H1 (cell line): ENCODE results near the gene SDR39U1. TPM values are rescaled to one million over a fixed set of nuclear protein-coding genes. Genes with fewer than 3 reads are reported as not detected.
"Not testable (repeated sequence)": the region's sequence is repeated elsewhere in the genome, so short reads cannot be mapped to it uniquely, and the experiment has no call there.

Source experiments
- CTCF ChIA-PET: fragments of 300-600 bp; sonication (Branson Sonifier 250); formaldehyde crosslinking; loops from one replicate; lab custom pipeline; 2021; ENCODE audit not compliant: partially characterized antibody; lab: Charles Lee
- POLR2A ChIA-PET: fragments of 300-600 bp; sonication (Branson Sonifier 250); formaldehyde crosslinking; loops from one replicate; lab custom pipeline; 2021; ENCODE audit warnings: inconsistent platforms; ENCODE audit not compliant: partially characterized antibody; lab: Charles Lee
- DNase-seq, 2 experiments: peaks; one replicate each; pipeline versions ENCODE4 v3.0.0 to v3.0.0-alpha.2; 2010 to 2022; ENCODE audit warnings: low spot score in 2 of 2, low read depth in 1 of 2, mixed read lengths in 1 of 2
- FAIRE-seq: peaks from 2 replicates; lab custom pipeline; 2011; peaks lifted over from hg19 to GRCh38; lab: Jason Lieb, UNC
- H2AFZ ChIP-seq: 2 replicates; pipeline ENCODE4 v1.8.1; 2012; ENCODE audit warnings: low read length, inconsistent platforms
- H2AK5ac ChIP-seq: 2 replicates; pipeline ENCODE4 v1.6.1; 2013; ENCODE audit warnings: low read depth, low read length
- H2BK120ac ChIP-seq: replicated peaks from 2 replicates; pipeline ENCODE3; 2013; ENCODE audit warnings: low read depth, low read length, inconsistent platforms
- H2BK12ac ChIP-seq: 2 replicates; pipeline ENCODE4 v1.6.1; 2013; ENCODE audit warnings: low read depth, low read length
- H2BK15ac ChIP-seq: 2 replicates; pipeline ENCODE4 v1.6.1; 2013; ENCODE audit warnings: low read length
- H2BK20ac ChIP-seq: 2 replicates; pipeline ENCODE4 v1.6.1; 2013; ENCODE audit warnings: low read length
- H2BK5ac ChIP-seq: 2 replicates; pipeline ENCODE4 v1.6.1; 2013; ENCODE audit warnings: low read depth, low read length
- H3K14ac ChIP-seq: 2 replicates; pipeline ENCODE4 v1.6.1; 2013; ENCODE audit warnings: inconsistent platforms; ENCODE audit not compliant: insufficient read length
- H3K18ac ChIP-seq: 2 replicates; pipeline ENCODE4 v1.6.1; 2013; ENCODE audit warnings: low read length; ENCODE audit errors: extremely low read depth
- H3K23ac ChIP-seq: 2 replicates; pipeline ENCODE4 v1.6.1; 2013; ENCODE audit warnings: inconsistent platforms; ENCODE audit not compliant: insufficient read length
- H3K23me2 ChIP-seq: 2 replicates; pipeline ENCODE4 v1.6.1; 2013; ENCODE audit warnings: low read depth, low read length
- H3K27ac ChIP-seq: 2 replicates; pipeline ENCODE4 v1.6.1; 2011; ENCODE audit warnings: low read depth, low read length, inconsistent platforms
- H3K27me3 ChIP-seq, 4 experiments: replicated peaks in 1 of 4; 1 replicate in 1 of 4; 2 replicates in 3 of 4; pipeline versions ENCODE4 v1.6.1 to v1.8.1; 2011 to 2013; ENCODE audit warnings: low read length in 3 of 4, mild to moderate bottlenecking in 3 of 4, inconsistent platforms in 2 of 4, mixed read lengths in 2 of 4, moderate library complexity in 1 of 4; ENCODE audit not compliant: control insufficient read depth in 3 of 4, insufficient read depth in 3 of 4; ENCODE audit errors: extremely low read depth in 1 of 4
- H3K36me3 ChIP-seq, 4 experiments: 2 replicates each; pipeline versions ENCODE4 v1.6.1 to v1.8.1; 2011 to 2013; ENCODE audit warnings: mild to moderate bottlenecking in 4 of 4, low read length in 3 of 4, moderate library complexity in 2 of 4, control low read depth in 1 of 4, inconsistent platforms in 1 of 4; ENCODE audit not compliant: insufficient read depth in 4 of 4, control insufficient read depth in 2 of 4
- H3K4ac ChIP-seq: replicated peaks from 2 replicates; pipeline ENCODE3; 2013; ENCODE audit warnings: low read length, low read depth, mixed read lengths, inconsistent platforms; ENCODE audit not compliant: insufficient read length
- H3K4me1 ChIP-seq, 4 experiments: replicated peaks in 1 of 4; 1 replicate in 1 of 4; 2 replicates in 3 of 4; pipeline versions ENCODE4 v1.6.1 to v1.8.1; 2011 to 2013; ENCODE audit warnings: low read length in 3 of 4, inconsistent platforms in 2 of 4, mixed read lengths in 1 of 4; ENCODE audit not compliant: insufficient read depth in 4 of 4, control insufficient read depth in 3 of 4
- H3K4me2 ChIP-seq, 2 experiments: 2 replicates each; pipeline versions ENCODE4 v1.6.1 to v1.8.1; 2011 to 2013; ENCODE audit warnings: low read depth in 2 of 2, low read length in 2 of 2, control low read depth in 1 of 2, inconsistent platforms in 1 of 2, mild to moderate bottlenecking in 1 of 2; ENCODE audit not compliant: insufficient read depth in 1 of 2
- H3K4me3 ChIP-seq, 4 experiments: fragments of 200-600, 300-600 bp in 1 of 4; sonication (generic), shearing (Covaris generic), sonication (Bioruptor Twin) in 1 of 4; 2 replicates each; pipeline versions ENCODE4 v1.5.1 to v1.8.1; 2011 to 2016; ENCODE audit warnings: low read length in 4 of 4, low read depth in 3 of 4, control low read depth in 2 of 4, inconsistent platforms in 2 of 4, mild to moderate bottlenecking in 2 of 4, mixed read lengths in 1 of 4, moderate library complexity in 1 of 4; ENCODE audit not compliant: insufficient read depth in 2 of 4; ENCODE audit errors: extremely low read depth in 1 of 4
- H3K56ac ChIP-seq: replicated peaks from 2 replicates; pipeline ENCODE3; 2013; ENCODE audit warnings: low read depth, mild to moderate bottlenecking, mixed read lengths, low read length, inconsistent platforms; ENCODE audit not compliant: insufficient read length
- H3K79me1 ChIP-seq: 2 replicates; pipeline ENCODE4 v1.6.1; 2013; ENCODE audit warnings: low read depth, low read length, control low read depth
- H3K79me2 ChIP-seq, 2 experiments: 2 replicates each; pipeline versions ENCODE4 v1.6.1 to v1.8.1; 2012 to 2013; ENCODE audit warnings: low read length in 2 of 2, mild to moderate bottlenecking in 2 of 2, inconsistent platforms in 1 of 2; ENCODE audit not compliant: insufficient read depth in 2 of 2, control insufficient read depth in 1 of 2
- H3K9ac ChIP-seq, 4 experiments: replicated peaks in 1 of 4; 1 replicate in 1 of 4; 2 replicates in 3 of 4; pipeline versions ENCODE4 v1.6.1 to v1.8.1; 2011 to 2013; ENCODE audit warnings: low read depth in 3 of 4, low read length in 3 of 4, control low read depth in 2 of 4, mild to moderate bottlenecking in 2 of 4, moderate library complexity in 2 of 4, inconsistent platforms in 1 of 4; ENCODE audit errors: extremely low read depth in 1 of 4
- H3K9me3 ChIP-seq, 2 experiments: 2 replicates each; pipeline versions ENCODE4 v1.6.1 to v1.8.1; 2012 to 2013; ENCODE audit warnings: mild to moderate bottlenecking in 2 of 2, moderate library complexity in 2 of 2, control low read depth in 1 of 2, inconsistent platforms in 1 of 2, low read depth in 1 of 2, low read length in 1 of 2, mixed read lengths in 1 of 2; ENCODE audit not compliant: insufficient read depth in 2 of 2
- H4K20me1 ChIP-seq, 2 experiments: replicated peaks in 1 of 2; 2 replicates each; pipeline versions ENCODE3 to v1.8.1; 2011 to 2013; ENCODE audit warnings: inconsistent platforms in 2 of 2, low read length in 2 of 2, mild to moderate bottlenecking in 1 of 2; ENCODE audit not compliant: insufficient read depth in 2 of 2, control insufficient read depth in 1 of 2
- H4K5ac ChIP-seq: 2 replicates; pipeline ENCODE4 v1.6.1; 2013; ENCODE audit warnings: low read length, low read depth, mixed read lengths, inconsistent platforms; ENCODE audit not compliant: insufficient read length
- H4K8ac ChIP-seq: 2 replicates; pipeline ENCODE4 v1.8.0; 2013; ENCODE audit warnings: mild to moderate bottlenecking, moderate library complexity, low read length, inconsistent platforms; ENCODE audit not compliant: insufficient read depth; ENCODE audit errors: extremely low read depth
- H4K91ac ChIP-seq: replicated peaks from 2 replicates; pipeline ENCODE3; 2013; ENCODE audit warnings: low read length, mixed read lengths, inconsistent platforms; ENCODE audit not compliant: insufficient read length
- CREB1 ChIP-seq: IDR thresholded peaks from 2 replicates; pipeline ENCODE4 v1.6.1; 2012; ENCODE audit warnings: inconsistent platforms
- GTF2F1 ChIP-seq: IDR thresholded peaks from 2 replicates; pipeline ENCODE4 v1.6.1; 2012; ENCODE audit warnings: low read depth, low read length, improper control_type of control experiment, borderline replicate concordance
- POLR2AphosphoS5 ChIP-seq: IDR thresholded peaks from 2 replicates; pipeline ENCODE4 v1.6.1; 2011; ENCODE audit warnings: low read depth, low read length
- RFX5 ChIP-seq: IDR thresholded peaks from 2 replicates; pipeline ENCODE4 v1.6.1; 2011; ENCODE audit warnings: low read depth, low read length, improper control_type of control experiment, borderline replicate concordance
- SAP30 ChIP-seq: fragments of 300-600 bp; sonication (generic); IDR thresholded peaks from 2 replicates; pipeline ENCODE4 v1.7.1; 2012; ENCODE audit warnings: low read length, moderate library complexity, mild to moderate bottlenecking, inconsistent platforms; ENCODE audit not compliant: insufficient read depth, insufficient replicate concordance
- SP1 ChIP-seq: IDR thresholded peaks from 2 replicates; pipeline ENCODE4 v1.6.1; 2011; ENCODE audit warnings: low read depth, low read length
- WGBS, 2 experiments: shearing (Covaris generic) in 1 of 2; methylation state at CpG; one replicate each; pipeline versions ENCODE4 v1.1.6 to v1.1.7; 2013 to 2015; ENCODE audit warnings: low lambda C conversion rate in 2 of 2, mixed read lengths in 2 of 2, inconsistent platforms in 1 of 2, low coverage in 1 of 2, missing lambda C conversion rate in 1 of 2; ENCODE audit not compliant: insufficient replicate concordance in 2 of 2, insufficient coverage in 1 of 2, insufficient read length in 1 of 2; ENCODE audit errors: extremely low coverage in 1 of 2, missing lambda C conversion rate in 1 of 2; 5-methylcytosine and 5-hydroxymethylcytosine counted together
- polyA plus RNA-seq, 7 experiments: library from polyadenylated mRNA; depleted of rRNA in 3 of 7; stranded (reverse) in 5 of 7; unstranded in 2 of 7; fragments of >200 nt in 5 of 7; fragments of 200-250 nt in 2 of 7; gene quantifications; 1 replicate in 5 of 7; 2 replicates in 1 of 7; 4 replicates in 1 of 7; pipeline versions ENCODE4 v1.2.1 to v1.2.3, GENCODE V29; 2011 to 2013; ENCODE audit warnings: missing spikeins in 2 of 7, mixed read lengths in 2 of 7
- total RNA-seq: library from RNA; stranded (reverse); fragmentation: NEBNext Ultra II Directional; extraction: Animal tissue kit (Norgen Biotek cat#: 25700); gene quantifications from 2 replicates; pipeline ENCODE4 v1.2.1, GENCODE V29; 2021

SDR39U1 gene
- total and polyA plus RNA-seq, 2 of the 8 experiments (the other 6 are each of a cell fraction or from before 2014, with no cell fraction given) = 46.7 to 98.8 TPM

DNA sequence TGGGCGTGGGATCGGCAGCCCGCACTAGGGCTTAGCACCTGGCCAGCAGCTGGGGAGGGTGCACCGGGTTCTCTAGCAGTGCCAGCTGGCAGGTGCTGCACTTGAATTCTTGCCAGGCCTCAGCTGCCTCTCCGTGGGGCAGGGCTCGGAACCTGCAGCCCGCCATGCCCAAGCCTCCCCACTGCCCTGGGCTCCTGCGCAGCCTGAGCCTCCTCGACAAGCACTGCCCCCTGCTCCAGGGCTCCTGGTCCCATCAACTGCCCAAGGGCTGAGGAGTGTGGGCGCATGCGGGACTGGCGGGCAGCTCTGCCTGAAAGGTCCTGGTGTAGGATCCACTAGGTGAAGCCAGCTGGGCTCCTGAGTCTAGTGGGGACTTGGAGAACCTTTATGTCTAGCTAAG is 30.6 kb upstream of the SDR39U1 start (continued):
- TF ChIP-seq RFX5 (no peak), GTF2F1 (no peak), POLR2AphosphoS5 (no peak), CREB1 (no peak), SAP30 (no peak), SP1 (no peak)

DNA sequence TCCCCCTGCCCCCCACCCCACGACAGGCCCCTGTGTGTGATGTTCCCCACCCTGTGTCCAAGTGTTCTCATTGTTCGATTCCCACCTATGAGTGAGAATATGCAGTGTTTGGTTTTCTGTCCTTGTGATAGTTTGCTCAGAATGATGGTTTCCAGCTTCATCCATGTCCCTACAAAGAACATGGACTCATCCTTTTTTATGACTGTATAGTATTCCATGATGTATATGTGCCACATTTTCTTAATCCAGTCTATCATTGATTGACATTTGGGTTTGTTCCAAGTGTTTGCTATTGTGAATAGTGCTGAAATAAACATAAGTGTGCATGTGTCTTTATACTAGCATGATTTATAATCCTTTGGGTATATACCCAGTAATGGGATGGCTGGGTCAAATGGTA is 27.9 kb upstream of the SDR39U1 start:
- H4K8ac ChIP-seq, H4K91ac ChIP-seq, H2AFZ ChIP-seq, H3K4me1 ChIP-seq, H3K23ac ChIP-seq, H3K27ac ChIP-seq, H3K56ac ChIP-seq, H3K36me3 ChIP-seq, DNase-seq, H3K4me2 ChIP-seq, H2BK120ac ChIP-seq, H4K20me1 ChIP-seq, H3K9ac ChIP-seq, POLR2A ChIA-PET, H2BK20ac ChIP-seq, H2BK5ac ChIP-seq, H3K79me1 ChIP-seq, H3K14ac ChIP-seq, H3K27me3 ChIP-seq, H3K18ac ChIP-seq, H3K4ac ChIP-seq, H3K23me2 ChIP-seq, H2BK15ac ChIP-seq, H2BK12ac ChIP-seq, H3K9me3 ChIP-seq, H3K79me2 ChIP-seq, H2AK5ac ChIP-seq, H4K5ac ChIP-seq, FAIRE-seq, H3K4me3 ChIP-seq: not testable (repeated sequence)
- WGBS, 2 experiments = 100% methylated on average over 1 of the region's 2 CpGs; no CpG with 5 or more reads in 1 of the 2 experiments
- CTCF ChIA-PET = interaction anchor here (1.0 kb wide), 1 partner anchor 11 kb away, joined by 3 read pairs; no protein-coding TSS in a partner anchor
